GM21447 (cell line): ENCODE data around the gene SLC34A2.
"Not testable (repeated sequence)": the region's sequence is repeated elsewhere in the genome, so short reads cannot be mapped to it uniquely, and the experiment has no call there.

Source experiments
- ATAC-seq: cut with Tn5 transposase; IDR thresholded peaks from one replicate; pipeline ENCODE4 v1.9.1; 2021; ENCODE audit not compliant: unreplicated experiment

Gene SLC34A2

DNA sequence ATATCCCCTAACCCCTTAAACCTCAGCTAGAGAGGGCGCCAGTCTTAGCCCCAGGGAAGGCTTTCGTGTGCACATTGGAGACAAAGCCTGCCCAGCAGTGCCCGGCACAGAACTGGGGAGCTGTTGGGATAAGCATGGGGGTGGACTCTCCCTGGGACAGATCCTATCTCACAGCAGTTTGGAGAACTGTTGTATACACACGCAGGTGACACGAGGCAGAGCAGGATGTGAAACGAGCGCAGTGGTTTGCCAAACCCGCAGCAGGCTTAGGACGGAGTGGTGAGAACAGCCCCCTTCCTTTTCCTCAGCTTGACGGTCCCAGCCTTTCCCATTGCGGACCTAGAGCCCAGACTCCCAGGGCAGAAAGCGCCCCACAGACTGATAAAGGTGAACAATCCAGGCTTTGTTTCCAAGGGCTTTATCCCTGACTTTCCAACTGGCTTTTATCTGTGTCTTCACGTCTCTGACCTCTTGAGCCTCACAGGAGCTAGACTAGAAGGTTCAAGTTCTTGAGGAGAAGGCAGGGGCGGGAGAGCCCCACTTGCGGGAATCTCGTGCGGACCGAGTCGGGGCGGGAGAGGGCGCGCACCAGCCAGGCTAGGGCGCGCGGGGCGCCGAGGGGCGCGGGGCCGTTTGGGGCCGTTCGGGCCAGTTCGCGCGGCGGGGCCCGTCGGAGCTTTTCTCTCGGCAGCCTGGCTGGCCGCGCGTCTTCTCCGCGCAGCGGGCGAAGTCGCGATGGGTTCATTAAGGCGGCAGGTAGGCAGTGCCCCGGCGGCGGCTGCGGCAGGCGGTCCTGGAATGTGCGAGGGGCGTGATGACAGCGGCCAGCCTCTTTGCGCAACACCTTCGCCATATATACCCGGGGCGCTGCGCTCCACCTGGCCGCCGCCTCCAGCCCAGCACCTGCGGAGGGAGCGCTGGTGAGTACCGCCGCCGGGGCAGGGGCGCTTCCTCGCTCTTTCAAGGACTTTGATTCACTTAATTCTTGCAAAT lies at the start of gene SLC34A2:
Gene SLC34A2, plus strand, starts transcription at position 881 of the 993 bp plus-strand sequence. CDS start 6,650 bp downstream, outside the sequence.
- ATAC-seq, result no peak

- ATAC-seq, result no peak
Observed at GRCh38 chr4:25608644-25609043, 47.0 kb upstream of the SLC34A2 start.

- no peak for ATAC-seq
Observed at GRCh38 chr4:25609976-25610375, 45.7 kb upstream of the SLC34A2 start.

DNA sequence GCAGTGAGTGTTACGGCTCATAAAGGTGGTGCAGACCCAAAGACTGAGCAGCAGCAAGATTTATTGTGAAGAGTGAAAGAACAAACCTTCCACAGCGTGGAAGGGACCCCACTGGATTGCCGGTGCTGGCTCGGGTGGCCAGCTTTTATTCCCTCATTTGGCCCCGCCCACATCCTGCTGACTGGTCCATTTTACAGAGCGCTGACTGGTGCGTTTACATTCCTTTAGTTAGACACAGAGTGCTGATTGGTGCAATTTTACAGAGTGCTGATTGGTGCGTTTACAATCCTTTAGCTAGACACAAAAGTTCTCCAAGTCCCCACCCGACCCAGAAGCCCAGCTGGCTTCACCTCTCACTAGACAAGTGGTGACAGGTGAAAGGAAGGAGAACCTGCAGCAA lies 42.0 kb upstream of the SLC34A2 start:
- ATAC-seq, result not testable (repeated sequence)

DNA sequence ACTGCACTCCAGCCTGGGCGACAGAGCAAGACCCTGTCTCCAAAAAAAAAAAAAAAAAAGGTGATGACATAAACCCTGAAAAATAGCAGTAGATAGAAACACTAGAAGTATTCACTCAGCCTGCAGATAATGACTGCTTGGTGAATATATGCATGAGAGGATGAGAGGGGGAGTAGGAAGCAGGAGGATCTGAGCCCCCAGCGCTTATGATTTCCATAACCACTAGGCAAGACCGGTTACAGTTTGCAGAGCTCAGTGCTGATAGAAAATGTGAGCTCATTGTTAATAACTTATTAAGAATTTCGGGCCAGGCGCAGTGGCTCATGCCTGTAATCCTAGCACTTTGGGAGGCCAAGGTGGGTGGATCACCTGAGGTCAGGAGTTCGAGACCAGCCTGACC lies 40.8 kb upstream of the SLC34A2 start:
- ATAC-seq, result no peak

GRCh38 chr4:25621027-25621930 lies 34.4 kb upstream of the SLC34A2 start:
- ATAC-seq, result no peak

DNA sequence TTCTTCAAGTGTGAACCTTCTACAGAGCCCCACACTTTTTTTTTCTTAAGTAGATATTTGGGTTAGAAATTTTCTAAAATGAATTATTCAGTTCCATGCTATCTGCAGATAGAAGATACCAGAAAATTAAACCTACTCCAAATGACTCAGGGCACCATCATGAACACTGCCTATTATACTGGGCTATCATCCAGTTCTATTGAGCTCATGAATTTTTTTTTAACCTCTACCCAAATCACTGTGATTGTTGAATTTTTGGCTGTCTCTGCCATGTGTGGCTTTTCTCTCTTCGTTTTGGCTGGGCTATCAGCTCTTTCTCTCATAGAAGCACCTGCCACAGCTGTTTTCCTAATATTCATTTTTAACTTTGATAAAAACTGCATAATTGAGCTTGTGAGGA lies 31.0 kb upstream of the SLC34A2 start:
- no peak for ATAC-seq

GRCh38 chr4:25628451-25628850 lies 27.2 kb upstream of the SLC34A2 start:
- ATAC-seq, result no peak

GRCh38 chr4:25632135-25632534 lies 23.5 kb upstream of the SLC34A2 start:
- ATAC-seq, result no peak

GRCh38 chr4:25633541-25633940 lies 22.1 kb upstream of the SLC34A2 start:
- no peak for ATAC-seq

DNA sequence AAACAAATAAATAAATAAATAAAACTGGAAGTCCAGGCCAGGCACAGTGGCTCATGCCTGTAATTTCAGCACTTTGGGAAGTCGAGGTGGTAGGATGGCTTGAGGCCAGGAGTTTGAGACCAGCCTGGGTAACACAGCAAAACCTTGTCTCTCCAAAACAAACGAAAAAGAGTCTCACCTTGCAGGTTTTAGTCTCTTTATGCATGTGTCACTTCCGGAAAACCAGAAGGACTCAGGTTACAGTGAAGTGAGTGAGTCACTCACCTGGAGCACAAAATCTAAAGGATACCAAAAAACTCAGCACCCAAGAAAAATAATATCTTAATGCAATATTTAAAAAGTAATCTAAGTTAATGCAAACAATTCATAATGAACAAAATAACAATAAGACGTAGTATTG lies 20.1 kb upstream of the SLC34A2 start:
- no peak for ATAC-seq

GRCh38 chr4:25637581-25638220 lies 17.9 kb upstream of the SLC34A2 start:
- no peak for ATAC-seq

- ATAC-seq, result no peak
Observed at GRCh38 chr4:25638221-25638601, 17.4 kb upstream of the SLC34A2 start.

- ATAC-seq, result no peak
Observed at GRCh38 chr4:25638806-25639205, 16.8 kb upstream of the SLC34A2 start.

DNA sequence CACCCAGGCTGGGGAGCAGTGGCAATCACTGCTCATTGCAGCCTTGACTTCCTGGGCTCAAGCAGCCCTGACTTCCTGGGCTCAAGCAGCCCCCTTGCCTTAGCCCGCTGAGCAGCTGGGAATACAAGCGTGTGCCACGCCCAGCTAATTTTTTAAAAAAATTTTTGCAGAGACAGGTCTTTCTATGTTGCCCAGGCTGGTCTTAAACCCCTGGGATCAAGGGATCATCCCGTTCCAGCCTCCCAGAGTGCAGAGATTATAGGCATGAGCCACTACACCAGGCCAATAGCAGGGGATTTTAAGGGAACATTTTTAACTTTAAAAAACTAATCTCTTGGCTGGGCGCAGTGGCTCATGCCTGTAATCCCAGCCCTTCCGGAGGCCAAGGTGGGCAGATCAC lies 5.3 kb upstream of the SLC34A2 start:
- no peak for ATAC-seq

DNA sequence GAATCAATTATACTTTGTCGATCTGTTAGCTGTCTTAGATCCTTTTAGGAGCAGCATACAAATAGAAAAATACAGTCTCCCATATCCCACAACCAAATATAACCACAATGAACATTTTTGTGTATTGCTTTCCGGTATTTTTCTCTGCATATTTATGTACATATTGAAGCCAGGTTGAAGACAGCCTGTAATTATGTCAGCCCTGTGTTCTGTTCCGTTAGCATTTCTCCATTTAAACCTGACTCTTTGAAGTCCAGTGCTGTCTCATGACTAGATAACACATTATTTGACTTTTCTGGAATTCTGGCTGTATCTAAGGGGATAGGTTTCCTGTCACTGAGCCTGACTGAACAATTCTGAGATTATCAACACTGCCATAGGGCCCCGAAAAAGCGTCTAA lies 4.0 kb upstream of the SLC34A2 start:
- ATAC-seq, result no peak

- ATAC-seq, result no peak
Observed at GRCh38 chr4:25654031-25654970, 1.4 kb upstream of the SLC34A2 start.

GRCh38 chr4:25656031-25656430 lies 380 bp downstream of the SLC34A2 start:
- no peak for ATAC-seq

- no peak for ATAC-seq
Observed at GRCh38 chr4:25658357-25658771, 2.7 kb downstream of the SLC34A2 start.

GRCh38 chr4:25658777-25659176 lies 3.1 kb downstream of the SLC34A2 start:
- ATAC-seq, result no peak
